Glomerular endothelial cell (primary cell): ENCODE measurements around the gene TDRD3. TPM values are rescaled to one million over a fixed set of nuclear protein-coding genes. Genes with fewer than 3 reads are reported as not detected.
"Not testable (repeated sequence)": the region's sequence is repeated elsewhere in the genome, so short reads cannot be mapped to it uniquely, and the experiment has no call there.

Experiments used
- DNase-seq: peaks from one replicate; pipeline ENCODE4 v3.0.0-alpha.2; 2011; ENCODE audit warnings: low read depth, low spot score; ENCODE audit errors: extremely low read depth
- total RNA-seq: library from RNA; depleted of rRNA; stranded (reverse); fragments of >200 nt; gene quantifications from 2 replicates; pipeline ENCODE4 v1.2.3, GENCODE V29; 2015

Gene TDRD3
- total RNA-seq, 1 donor from 2014 or later: 11.1 TPM

- DNase-seq: peak; percentile 18
Measured at GRCh38 chr13:60398379-60398891, 1.4 kb downstream of the TDRD3 start.

- DNase-seq: peak; percentile 7
Measured at GRCh38 chr13:60398907-60399589, 2.0 kb downstream of the TDRD3 start.

- no peak for DNase-seq
Measured at GRCh38 chr13:60402022-60402421, 5.0 kb downstream of the TDRD3 start.

- no peak for DNase-seq
Measured at GRCh38 chr13:60407095-60407494, 10.1 kb downstream of the TDRD3 start.

- not testable (repeated sequence) for DNase-seq
Measured at GRCh38 chr13:60407852-60408251, 10.8 kb downstream of the TDRD3 start.

GRCh38 chr13:60409574-60410292 is 12.7 kb downstream of the TDRD3 start:
- DNase-seq: not testable (repeated sequence)

- DNase-seq: no peak
Measured at GRCh38 chr13:60410299-60410698, 13.3 kb downstream of the TDRD3 start.

GRCh38 chr13:60411464-60411863 is 14.4 kb downstream of the TDRD3 start:
- DNase-seq: no peak

- no peak for DNase-seq
Measured at GRCh38 chr13:60411983-60412382, 15.0 kb downstream of the TDRD3 start.

GRCh38 chr13:60412909-60413616 is 16.0 kb downstream of the TDRD3 start:
- DNase-seq: no peak

GRCh38 chr13:60414177-60414576 is 17.2 kb downstream of the TDRD3 start:
- DNase-seq: no peak

GRCh38 chr13:60417734-60418133 is 20.7 kb downstream of the TDRD3 start:
- no peak for DNase-seq

GRCh38 chr13:60418954-60419353 is 21.9 kb downstream of the TDRD3 start:
- DNase-seq: no peak

GRCh38 chr13:60425332-60425731 is 28.3 kb downstream of the TDRD3 start:
- no peak for DNase-seq

GRCh38 chr13:60426075-60426474 is 29.1 kb downstream of the TDRD3 start:
- DNase-seq: no peak

GRCh38 chr13:60427285-60427684 is 30.3 kb downstream of the TDRD3 start:
- DNase-seq: no peak

GRCh38 chr13:60431108-60431700 is 34.2 kb downstream of the TDRD3 start:
- DNase-seq: peak; percentile 57

GRCh38 chr13:60433505-60433904 is 36.5 kb downstream of the TDRD3 start:
- DNase-seq: no peak

GRCh38 chr13:60435762-60436374 is 38.8 kb downstream of the TDRD3 start:
- DNase-seq: no peak

- DNase-seq: no peak
Measured at GRCh38 chr13:60439201-60439600, 42.2 kb downstream of the TDRD3 start.

- no peak for DNase-seq
Measured at GRCh38 chr13:60441761-60442160, 44.7 kb downstream of the TDRD3 start.
